Measurements from ENCODE around the gene COG5. TPM values are rescaled to one million over a fixed set of nuclear protein-coding genes. Genes with fewer than 3 reads are reported as not detected.
A peak's percentile ranks its signal among the peaks of the same experiment; 100 is the strongest.

The COG5 gene
- total and polyA plus RNA-seq, 5 donors, result 18.5 to 59.2 (median 42.2) TPM

DNA sequence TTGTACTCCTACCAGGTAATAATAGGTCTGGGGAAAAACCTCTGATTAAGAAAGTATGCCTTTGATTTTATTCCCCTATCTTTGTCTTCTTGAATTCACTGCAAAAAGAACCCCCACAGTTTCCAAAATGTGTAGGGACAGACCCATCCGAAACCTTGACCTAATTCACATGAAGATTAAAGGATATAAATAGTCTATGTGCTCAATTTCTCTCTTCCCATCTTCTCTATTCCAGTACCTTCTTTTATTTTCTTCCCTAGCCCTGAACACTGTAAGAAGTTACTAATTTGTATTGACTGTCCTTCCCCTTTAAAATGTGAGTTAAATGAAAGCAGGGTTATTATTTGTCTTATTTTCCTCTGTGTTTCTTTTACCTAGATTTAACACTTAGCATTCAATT is 259.7 kb downstream of the COG5 start:
- no peaks in the 10 kb centered on the region for H3K9me3 ChIP-seq (ENCODE audit: control insufficient read depth, low read length)
- no peak for ATAC-seq
- WGBS, result 70% methylated on average over 1 of the region's 1 CpG
- no peak for DNase-seq
- H3K4me1 ChIP-seq (ENCODE audit: control insufficient read depth, insufficient read depth, low read length), result no peaks in the 10 kb centered on the region
- no peaks in the 10 kb centered on the region for H3K27me3 ChIP-seq (ENCODE audit: control insufficient read depth, insufficient read depth)
- H3K27ac ChIP-seq (ENCODE audit: low read length), result no peak overlapping the region
- intact Hi-C loops (cut with DNase I), result no loop called here
- H3K4me3 ChIP-seq (ENCODE audit: low read length), result no peak overlapping the region

DNA sequence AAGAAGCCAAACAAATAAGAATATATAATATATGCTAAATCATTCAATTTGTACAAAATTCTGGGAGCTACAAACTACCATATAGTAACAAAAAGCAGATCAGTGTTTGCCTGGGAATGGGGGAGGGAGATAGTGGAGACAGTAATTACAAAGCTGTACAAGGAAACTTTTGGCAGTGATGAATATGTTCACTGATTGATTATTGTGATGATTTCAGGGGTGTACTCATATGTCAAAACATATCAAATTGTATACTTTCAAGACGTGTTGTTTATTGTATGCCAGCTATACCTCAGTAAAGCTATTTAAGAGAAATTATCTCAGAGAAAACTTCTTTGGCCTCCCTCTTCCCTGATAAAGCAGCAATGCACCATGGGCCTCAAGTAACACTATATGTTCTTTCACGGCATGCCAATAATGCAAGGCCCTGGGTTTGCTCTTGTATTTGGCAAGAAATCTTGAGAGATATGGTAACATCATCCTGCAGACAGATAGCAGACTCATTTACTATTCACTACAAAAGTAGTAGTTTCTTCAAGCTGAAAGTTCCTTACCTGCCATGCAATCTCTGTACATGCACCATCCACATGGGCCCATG is 261.4 kb downstream of the COG5 start:
- no peaks in the 10 kb centered on the region for H3K9me3 ChIP-seq (ENCODE audit: control insufficient read depth, low read length)
- intact Hi-C loops (cut with DNase I), result no loop called here
- 91% methylated on average over 2 of the region's 2 CpGs for WGBS
- no peak overlapping the region for H3K4me3 ChIP-seq (ENCODE audit: low read length)
- no peaks in the 10 kb centered on the region for H3K27me3 ChIP-seq (ENCODE audit: control insufficient read depth, insufficient read depth)
- ATAC-seq (no peak), DNase-seq (no peak)
- no peaks in the 10 kb centered on the region for H3K4me1 ChIP-seq (ENCODE audit: control insufficient read depth, insufficient read depth, low read length)
- no peak overlapping the region for H3K27ac ChIP-seq (ENCODE audit: low read length)

DNA sequence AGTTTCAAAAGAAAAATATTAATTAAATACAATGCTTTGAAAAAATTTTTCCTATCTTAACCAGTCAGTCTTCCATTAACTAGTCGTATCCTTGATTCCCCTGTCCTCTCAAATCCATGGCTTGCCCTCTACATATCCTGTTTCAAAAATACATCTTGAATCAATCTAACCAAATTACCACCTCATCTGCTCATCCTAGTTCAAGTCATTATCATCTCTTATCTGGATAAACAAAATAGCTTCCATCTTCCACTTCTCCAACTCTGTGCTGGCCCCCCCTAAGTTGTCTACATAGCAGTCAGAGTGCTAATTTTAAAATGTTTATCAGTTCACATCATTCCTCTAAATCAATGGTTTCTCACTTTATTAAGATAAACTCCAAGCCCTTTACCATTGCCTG is 269.5 kb downstream of the COG5 start:
- intact Hi-C loops (cut with DNase I), result no loop called here
- DNase-seq, result no peak
- H3K27ac ChIP-seq (ENCODE audit: low read length), result no peak overlapping the region
- H3K9me3 ChIP-seq (ENCODE audit: control insufficient read depth, low read length), result no peaks in the 10 kb centered on the region
- no peaks in the 10 kb centered on the region for H3K4me1 ChIP-seq (ENCODE audit: control insufficient read depth, insufficient read depth, low read length)
- ATAC-seq, result no peak
- 92% methylated on average over 1 of the region's 1 CpG for WGBS
- no peaks in the 10 kb centered on the region for H3K27me3 ChIP-seq (ENCODE audit: control insufficient read depth, insufficient read depth)
- no peak overlapping the region for H3K4me3 ChIP-seq (ENCODE audit: low read length)

DNA sequence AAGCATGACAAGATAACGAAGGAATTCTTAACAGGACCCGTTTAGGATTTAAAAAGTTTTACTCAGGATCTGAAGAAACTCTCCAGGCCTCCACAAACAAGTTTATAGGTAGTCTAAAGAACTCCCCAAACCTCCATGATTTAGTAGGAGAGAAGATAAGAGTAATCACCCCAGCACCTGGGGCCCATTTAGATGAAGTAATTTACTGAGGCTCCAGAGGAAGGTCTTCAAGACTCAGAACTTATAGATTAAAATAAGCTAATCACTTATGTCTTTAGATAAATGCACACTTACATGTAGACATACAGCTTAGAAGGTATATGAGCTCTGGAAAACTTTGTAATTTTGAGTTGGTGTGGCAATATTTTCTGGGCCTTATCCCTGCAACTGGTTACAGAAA is 271.1 kb downstream of the COG5 start:
- intact Hi-C loops (cut with DNase I), result no loop called here
- H3K9me3 ChIP-seq (ENCODE audit: control insufficient read depth, low read length), result no peaks in the 10 kb centered on the region
- H3K27ac ChIP-seq (ENCODE audit: low read length), result no peak overlapping the region
- no peak overlapping the region for H3K4me3 ChIP-seq (ENCODE audit: low read length)
- DNase-seq, result no peak
- ATAC-seq, result no peak
- WGBS, result 79% methylated on average over 2 of the region's 2 CpGs
- H3K27me3 ChIP-seq (ENCODE audit: control insufficient read depth, insufficient read depth), result no peaks in the 10 kb centered on the region
- H3K4me1 ChIP-seq (ENCODE audit: control insufficient read depth, insufficient read depth, low read length), result no peaks in the 10 kb centered on the region

DNA sequence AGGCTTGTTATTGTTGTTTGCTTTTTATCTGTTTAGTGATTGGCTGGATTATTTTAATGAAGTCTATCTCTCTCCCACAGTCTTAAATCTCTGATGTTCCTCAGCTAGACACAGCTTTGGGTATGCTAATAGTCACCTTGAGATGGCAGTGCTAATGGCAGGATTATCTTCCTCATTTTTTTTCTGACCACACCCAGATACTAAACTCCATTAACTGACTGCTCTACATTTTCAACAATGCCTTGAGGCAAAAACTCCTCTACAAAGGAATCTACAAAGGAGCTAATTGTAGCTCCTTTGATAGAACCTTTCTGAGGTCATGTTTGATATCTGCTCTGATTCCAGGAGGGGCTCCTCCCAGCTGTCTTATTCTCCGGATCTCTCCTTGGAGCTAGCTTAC is 272.3 kb downstream of the COG5 start:
- no peaks in the 10 kb centered on the region for H3K4me1 ChIP-seq (ENCODE audit: control insufficient read depth, insufficient read depth, low read length)
- no peaks in the 10 kb centered on the region for H3K9me3 ChIP-seq (ENCODE audit: control insufficient read depth, low read length)
- no peaks in the 10 kb centered on the region for H3K27me3 ChIP-seq (ENCODE audit: control insufficient read depth, insufficient read depth)
- WGBS, result 88% methylated on average over 1 of the region's 1 CpG
- intact Hi-C loops (cut with DNase I), result no loop called here
- ATAC-seq, result no peak
- no peak for DNase-seq
- no peak overlapping the region for H3K27ac ChIP-seq (ENCODE audit: low read length)
- H3K4me3 ChIP-seq (ENCODE audit: low read length), result no peak overlapping the region

DNA sequence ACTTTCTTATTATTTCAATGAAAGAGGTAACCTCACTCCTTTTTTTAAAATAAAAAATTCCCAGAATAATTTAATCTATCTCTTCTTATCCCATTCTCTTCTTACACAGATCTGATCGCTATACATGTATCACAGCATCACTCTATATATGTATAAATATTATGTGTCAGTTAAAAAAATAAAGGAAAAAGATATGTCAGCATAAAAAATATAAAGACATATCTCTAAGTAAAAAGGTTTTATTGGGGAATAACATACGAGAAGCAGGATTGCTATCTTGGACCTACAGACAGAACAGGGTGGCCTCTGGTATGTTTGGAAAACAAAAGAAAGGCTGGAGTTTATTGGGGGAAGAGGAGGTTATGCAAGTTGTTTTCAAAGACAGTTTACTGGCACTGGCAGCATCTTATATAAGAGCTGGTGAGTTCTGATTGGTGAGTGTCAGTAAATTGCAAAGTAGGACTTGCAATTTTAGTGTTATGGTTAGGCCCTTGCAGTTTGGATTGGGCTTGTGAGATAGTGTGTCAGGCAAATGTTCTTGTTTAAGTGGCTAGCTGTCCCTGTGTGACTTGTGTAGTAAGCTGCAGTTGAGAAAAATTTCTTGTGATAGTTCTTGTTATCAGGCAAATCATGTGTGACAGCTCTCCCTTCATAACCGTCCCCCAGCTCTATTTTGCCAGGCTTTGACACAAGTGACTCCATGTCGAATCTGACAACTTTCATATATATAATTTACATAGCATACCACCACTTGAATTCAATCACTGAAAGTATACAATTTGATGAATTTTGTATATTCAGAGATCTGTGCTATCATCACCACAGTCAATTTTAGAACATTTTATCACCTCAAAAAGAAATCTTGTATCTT is 276.7 kb downstream of the COG5 start:
- Histone ChIP-seq H3K9me3 (ENCODE audit: control insufficient read depth, low read length) (no peaks in the 10 kb centered on the region), H3K4me1 (ENCODE audit: control insufficient read depth, insufficient read depth, low read length) (peaks cover 2% of the 10 kb centered on the region), H3K4me3 (ENCODE audit: low read length) (no peak overlapping the region), H3K27me3 (ENCODE audit: control insufficient read depth, insufficient read depth) (no peaks in the 10 kb centered on the region), H3K27ac (ENCODE audit: low read length) (peak overlapping the region; percentile 70)
- ATAC-seq (peak; percentile 22 to 75), DNase-seq (no peak)
- 60% methylated on average over 4 of the region's 4 CpGs for WGBS
- intact Hi-C loops (cut with DNase I), result no loop called here

DNA sequence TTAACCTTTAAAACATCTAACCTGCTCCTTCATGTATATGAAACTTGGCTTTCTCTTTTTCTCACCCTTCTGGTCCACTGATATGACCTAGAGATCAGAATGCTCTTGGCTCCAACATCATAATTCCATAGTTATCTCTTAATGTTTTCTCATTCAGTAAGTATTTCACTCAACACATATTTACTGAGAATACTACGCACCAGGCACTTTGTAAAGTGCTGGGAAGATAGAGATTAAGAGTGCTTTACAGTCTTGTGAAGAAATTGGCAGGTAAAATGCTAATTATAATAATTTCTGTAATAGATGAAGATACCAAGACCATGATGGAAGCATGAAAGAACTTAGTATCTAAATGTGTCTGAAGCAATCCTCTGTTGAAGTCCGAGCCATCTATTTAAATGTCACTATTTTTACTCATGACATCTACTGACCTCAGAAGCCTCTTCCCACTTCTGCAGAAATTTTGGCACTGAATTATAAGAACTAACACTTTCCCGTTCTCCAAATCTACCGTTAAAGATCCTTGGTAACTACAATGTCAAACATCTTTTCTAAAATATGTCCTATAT is 278.7 kb downstream of the COG5 start:
- Histone ChIP-seq H3K27me3 (ENCODE audit: control insufficient read depth, insufficient read depth) (no peaks in the 10 kb centered on the region), H3K4me3 (ENCODE audit: low read length) (no peak overlapping the region), H3K9me3 (ENCODE audit: control insufficient read depth, low read length) (no peaks in the 10 kb centered on the region), H3K27ac (ENCODE audit: low read length) (no peak overlapping the region), H3K4me1 (ENCODE audit: control insufficient read depth, insufficient read depth, low read length) (peaks cover 2% of the 10 kb centered on the region)
- intact Hi-C loops (cut with DNase I), result no loop called here
- ATAC-seq (peak; percentile 76 to 78), DNase-seq (no peak)
- WGBS, result 50% methylated on average over 4 of the region's 4 CpGs

DNA sequence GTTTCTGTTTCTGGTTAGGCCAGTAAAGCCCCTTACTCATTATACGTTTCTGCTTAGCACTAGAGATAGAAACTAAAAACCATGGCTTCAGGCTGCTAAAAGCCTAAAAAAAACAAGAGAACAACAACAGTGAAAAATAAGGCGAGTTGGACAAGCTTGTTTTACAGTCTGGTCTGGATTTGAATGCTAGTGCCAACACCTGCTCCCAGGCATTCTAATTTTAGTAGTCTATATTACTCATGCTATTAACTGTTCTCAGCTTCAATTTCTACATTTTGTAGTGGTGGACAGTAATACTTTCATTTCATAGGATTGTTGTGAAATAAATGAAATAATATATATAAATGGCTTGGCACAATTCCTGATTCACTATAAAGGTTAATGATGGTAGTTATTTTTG is 286.4 kb downstream of the COG5 start:
- Histone ChIP-seq H3K9me3 (ENCODE audit: control insufficient read depth, low read length) (no peaks in the 10 kb centered on the region), H3K27ac (ENCODE audit: low read length) (no peak overlapping the region), H3K4me1 (ENCODE audit: control insufficient read depth, insufficient read depth, low read length) (no peaks in the 10 kb centered on the region), H3K4me3 (ENCODE audit: low read length) (no peak overlapping the region), H3K27me3 (ENCODE audit: control insufficient read depth, insufficient read depth) (no peaks in the 10 kb centered on the region)
- no peak for DNase-seq
- no peak for ATAC-seq
- 62% methylated on average over 2 of the region's 2 CpGs for WGBS
- intact Hi-C loops (cut with DNase I), result loop anchor here in 1 of 4 donors (10.0 kb wide), 1 partner anchor 73 kb away; no protein-coding TSS in a partner anchor

DNA sequence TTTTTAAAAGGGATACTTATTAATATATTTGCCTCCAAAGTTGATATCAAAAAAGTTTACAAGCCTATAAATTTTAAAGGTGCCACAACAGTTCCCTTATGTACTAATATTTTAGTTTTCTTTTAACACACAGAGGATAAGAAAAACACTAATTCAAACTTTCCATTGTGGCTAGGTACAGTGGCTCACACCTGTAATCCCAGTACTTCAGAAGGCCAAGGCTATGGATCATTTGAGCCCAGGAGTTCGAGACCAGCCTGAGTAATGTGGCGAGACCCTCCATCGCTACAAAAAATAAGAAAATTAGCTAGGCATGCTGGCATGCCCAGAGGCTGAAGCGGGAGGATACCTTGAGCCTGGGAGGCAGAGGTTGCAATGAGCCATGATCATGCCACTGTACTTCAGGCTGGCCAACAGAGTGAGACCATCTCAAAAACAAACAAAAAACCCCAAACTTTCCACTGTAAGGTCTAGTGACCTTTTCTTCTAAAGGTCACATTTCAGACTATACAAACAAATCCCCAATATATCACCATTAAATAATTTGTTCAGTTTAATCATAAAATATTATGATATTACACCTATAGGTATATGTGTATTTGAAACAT is 287.4 kb downstream of the COG5 start:
- intact Hi-C loops (cut with DNase I), result loop anchor here in 1 of 4 donors (10.0 kb wide), 1 partner anchor 72 kb away; no protein-coding TSS in a partner anchor
- no peak overlapping the region for H3K4me3 ChIP-seq (ENCODE audit: low read length)
- H3K9me3 ChIP-seq (ENCODE audit: control insufficient read depth, low read length), result no peaks in the 10 kb centered on the region
- H3K4me1 ChIP-seq (ENCODE audit: control insufficient read depth, insufficient read depth, low read length), result no peaks in the 10 kb centered on the region
- 98% methylated on average over 4 of the region's 4 CpGs for WGBS
- ATAC-seq (no peak), DNase-seq (no peak)
- H3K27ac ChIP-seq (ENCODE audit: low read length), result no peak overlapping the region
- no peaks in the 10 kb centered on the region for H3K27me3 ChIP-seq (ENCODE audit: control insufficient read depth, insufficient read depth)

DNA sequence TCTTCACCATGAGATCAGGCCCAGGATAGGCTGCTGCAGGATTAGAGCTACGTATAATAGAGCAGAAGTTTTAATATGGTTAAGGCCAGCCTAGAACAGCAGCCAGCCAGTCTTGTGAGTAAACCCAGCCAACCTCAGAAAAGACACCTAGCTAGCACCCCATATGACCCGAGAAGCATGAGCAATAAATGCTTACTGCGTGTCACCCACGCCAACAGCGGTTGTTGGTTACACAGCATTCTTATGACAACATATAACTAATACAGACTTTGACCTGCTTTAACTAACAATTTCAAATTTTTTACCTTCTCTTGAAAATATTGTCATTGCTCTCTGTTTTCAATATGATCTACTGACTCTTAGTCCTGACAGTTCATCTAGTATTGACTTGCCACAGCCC is 289.2 kb downstream of the COG5 start:
- Histone ChIP-seq H3K27me3 (ENCODE audit: control insufficient read depth, insufficient read depth) (no peaks in the 10 kb centered on the region), H3K4me3 (ENCODE audit: low read length) (no peak overlapping the region), H3K4me1 (ENCODE audit: control insufficient read depth, insufficient read depth, low read length) (no peaks in the 10 kb centered on the region), H3K27ac (ENCODE audit: low read length) (no peak overlapping the region), H3K9me3 (ENCODE audit: control insufficient read depth, low read length) (no peaks in the 10 kb centered on the region)
- intact Hi-C loops (cut with DNase I), result loop anchor here in 1 of 4 donors (10.0 kb wide), 1 partner anchor 70 kb away; no protein-coding TSS in a partner anchor
- ATAC-seq (no peak), DNase-seq (peak in 1 of 3 donors; percentile 21)
- 94% methylated on average over 5 of the region's 5 CpGs for WGBS

DNA sequence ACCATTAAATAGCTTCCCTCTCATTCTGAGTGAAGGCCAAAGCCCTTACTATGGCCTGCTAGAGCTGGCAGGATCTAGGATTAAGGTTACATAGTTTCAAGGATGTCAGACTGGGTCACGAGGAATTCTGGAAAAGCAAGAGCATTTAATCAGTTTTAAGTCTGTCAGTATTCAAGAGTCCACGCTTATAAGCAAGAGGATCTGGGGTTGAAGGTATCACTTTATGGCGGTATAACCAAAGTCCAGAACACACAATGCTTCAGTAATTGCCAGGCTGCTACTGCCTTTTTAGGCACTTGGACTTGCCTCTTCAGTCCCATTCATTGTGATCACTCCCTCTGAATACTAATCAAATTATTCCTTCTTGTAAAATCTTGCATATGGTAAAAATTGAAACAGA is 293.9 kb downstream of the COG5 start:
- 92% methylated on average over 3 of the region's 3 CpGs for WGBS
- no peaks in the 10 kb centered on the region for H3K27me3 ChIP-seq (ENCODE audit: control insufficient read depth, insufficient read depth)
- H3K9me3 ChIP-seq (ENCODE audit: control insufficient read depth, low read length), result no peaks in the 10 kb centered on the region
- intact Hi-C loops (cut with DNase I), result loop anchor here in 1 of 4 donors (10.0 kb wide), 1 partner anchor 65 kb away; no protein-coding TSS in a partner anchor
- no peak for DNase-seq
- H3K4me1 ChIP-seq (ENCODE audit: control insufficient read depth, insufficient read depth, low read length), result no peaks in the 10 kb centered on the region
- no peak overlapping the region for H3K27ac ChIP-seq (ENCODE audit: low read length)
- no peak overlapping the region for H3K4me3 ChIP-seq (ENCODE audit: low read length)
- ATAC-seq, result no peak
